GM19193 (cell line): ENCODE data around the gene PARD3.

Source experiments
- POLR2A ChIP-seq: IDR thresholded peaks from 4 replicates; pipeline ENCODE4 v1.6.1; 2011; ENCODE audit not compliant: insufficient read depth, insufficient read length; ENCODE audit errors: extremely low read depth

The PARD3 gene

GRCh38 chr10:34408381-34408780, 406.7 kb downstream of the PARD3 start:
- no peak for TF ChIP-seq POLR2A

DNA sequence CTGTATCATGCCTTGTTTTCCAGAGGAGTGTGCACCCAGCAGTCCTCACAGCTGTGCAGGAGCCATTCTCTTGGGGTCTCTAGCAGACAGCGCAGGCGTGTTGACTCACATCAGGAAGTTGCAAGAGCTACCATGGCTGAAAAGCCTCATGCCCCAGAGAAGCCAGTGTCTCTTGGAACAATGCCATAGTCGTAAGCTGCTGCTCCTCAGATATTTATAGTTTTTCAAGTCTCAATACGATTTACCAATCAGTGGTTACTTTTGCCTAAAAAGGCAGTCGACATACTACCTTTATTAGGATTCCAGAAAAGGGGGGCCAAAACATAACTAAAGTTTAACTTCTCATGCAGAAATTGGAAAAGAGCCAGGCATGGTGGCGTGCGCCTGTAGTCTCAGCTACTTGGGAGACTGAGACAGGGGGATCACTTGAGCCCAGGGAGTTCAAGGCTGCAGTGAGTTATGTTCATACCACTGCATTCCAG, 407.7 kb downstream of the PARD3 start:
- TF ChIP-seq POLR2A, result no peak

GRCh38 chr10:34406463-34407323, 408.4 kb downstream of the PARD3 start:
- no peak for TF ChIP-seq POLR2A

GRCh38 chr10:34405611-34406462, 409.3 kb downstream of the PARD3 start:
- TF ChIP-seq POLR2A, result no peak

- TF ChIP-seq POLR2A, result no peak
Measured at GRCh38 chr10:34403512-34403911, 411.6 kb downstream of the PARD3 start.

DNA sequence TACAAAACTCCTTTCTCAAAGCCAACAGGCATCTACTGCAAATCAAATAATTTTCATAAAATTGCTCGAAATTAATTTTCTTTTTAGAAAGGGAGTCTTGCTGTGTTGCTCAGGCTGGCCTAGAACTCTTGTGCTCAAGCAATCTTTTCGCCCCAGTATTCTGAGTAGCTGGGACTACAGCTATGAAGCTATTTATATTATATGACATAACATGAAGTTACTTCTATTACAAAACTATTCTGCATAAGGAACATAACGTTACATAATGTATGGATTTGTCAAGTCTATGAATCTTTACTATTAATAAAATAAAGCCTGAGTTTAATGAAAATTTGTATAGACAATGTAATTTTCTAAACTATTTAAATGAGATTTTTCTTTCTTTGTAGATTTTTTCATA, 415.0 kb downstream of the PARD3 start:
- TF ChIP-seq POLR2A, result no peak

DNA sequence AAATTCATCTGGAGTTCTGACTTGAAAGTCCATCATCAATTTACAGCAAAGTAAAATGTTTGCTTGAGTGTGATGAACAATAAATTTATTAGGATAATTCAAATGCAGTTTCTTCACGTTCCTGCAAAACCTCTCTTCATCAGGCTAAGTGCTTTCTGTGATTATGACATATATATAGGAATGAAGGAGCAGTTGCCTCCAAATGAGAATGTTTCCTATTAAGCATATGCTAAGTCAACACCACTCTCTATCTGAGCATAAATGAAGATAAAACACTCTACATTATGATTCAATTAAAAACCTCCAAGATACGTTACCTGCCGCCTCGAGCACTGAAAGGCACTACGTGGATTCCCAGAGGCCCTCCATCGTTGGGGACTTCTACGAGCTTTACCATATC, 416.1 kb downstream of the PARD3 start:
- TF ChIP-seq POLR2A, result no peak

DNA sequence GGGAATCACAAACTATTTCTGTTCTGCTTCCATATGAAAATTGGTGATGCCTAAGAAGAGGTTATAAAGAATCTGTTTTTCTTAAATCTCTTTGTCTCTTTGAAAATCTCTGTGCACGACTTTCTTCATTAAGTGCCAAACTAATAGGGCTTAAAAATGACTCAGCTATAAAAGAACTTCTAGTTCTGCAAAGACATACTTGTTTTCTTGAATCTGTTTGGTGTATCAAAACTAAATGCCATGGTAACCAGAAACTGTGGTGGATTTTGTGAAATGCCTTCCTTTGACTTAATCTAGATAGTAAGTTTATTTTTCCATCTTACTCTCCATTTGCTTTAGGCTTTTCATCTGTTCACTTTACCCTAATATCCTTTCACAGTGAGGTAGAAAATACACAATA, 417.8 kb downstream of the PARD3 start:
- no peak for TF ChIP-seq POLR2A

GRCh38 chr10:34396663-34397062, 418.4 kb downstream of the PARD3 start:
- no peak for TF ChIP-seq POLR2A

DNA sequence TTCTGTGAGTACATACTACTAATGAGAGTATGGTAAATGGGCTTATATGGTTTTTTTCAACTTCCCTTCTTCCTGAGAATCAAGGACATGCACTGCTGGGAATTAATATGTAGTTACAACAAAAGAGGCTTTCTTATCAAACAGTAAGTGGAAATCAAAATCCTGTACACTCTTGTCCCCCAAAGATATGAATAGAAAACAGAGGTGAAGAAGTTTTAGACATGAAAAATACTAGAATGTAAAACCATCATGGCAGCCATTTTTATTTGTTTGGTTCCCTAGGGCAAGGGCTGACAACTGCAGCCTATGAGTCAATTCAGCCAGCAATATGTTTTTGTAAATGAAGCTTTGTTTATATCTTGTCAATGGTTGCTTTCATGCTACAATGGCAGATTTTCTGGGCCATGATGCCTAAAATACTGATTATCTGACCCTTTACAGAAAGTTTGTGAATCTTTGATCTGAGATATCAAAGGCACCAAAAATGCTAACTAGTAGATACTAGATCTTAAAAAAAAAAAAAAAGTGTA, 422.4 kb downstream of the PARD3 start:
- TF ChIP-seq POLR2A, result no peak

GRCh38 chr10:34389801-34390200, 425.3 kb downstream of the PARD3 start:
- no peak for TF ChIP-seq POLR2A

- no peak for TF ChIP-seq POLR2A
Measured at GRCh38 chr10:34386921-34387320, 428.2 kb downstream of the PARD3 start.

DNA sequence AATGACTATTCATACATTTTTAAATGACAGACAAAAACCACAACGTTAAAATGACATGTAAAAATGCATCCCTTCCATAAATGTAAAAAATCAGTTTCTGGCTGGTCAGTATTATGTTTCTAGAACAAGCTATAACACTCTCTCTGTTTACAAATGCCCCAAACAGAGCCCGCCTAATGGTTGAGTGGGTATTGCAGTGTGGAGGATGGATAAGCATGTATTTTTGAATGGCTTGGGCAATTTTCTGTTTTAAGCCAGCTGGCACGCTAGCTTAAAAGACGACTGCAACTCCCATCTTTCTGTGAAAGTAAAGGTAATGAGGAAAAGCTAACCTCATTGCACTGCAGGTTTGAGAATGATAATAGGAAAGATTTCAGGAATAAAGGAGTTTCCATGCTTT, 430.7 kb downstream of the PARD3 start:
- no peak for TF ChIP-seq POLR2A

DNA sequence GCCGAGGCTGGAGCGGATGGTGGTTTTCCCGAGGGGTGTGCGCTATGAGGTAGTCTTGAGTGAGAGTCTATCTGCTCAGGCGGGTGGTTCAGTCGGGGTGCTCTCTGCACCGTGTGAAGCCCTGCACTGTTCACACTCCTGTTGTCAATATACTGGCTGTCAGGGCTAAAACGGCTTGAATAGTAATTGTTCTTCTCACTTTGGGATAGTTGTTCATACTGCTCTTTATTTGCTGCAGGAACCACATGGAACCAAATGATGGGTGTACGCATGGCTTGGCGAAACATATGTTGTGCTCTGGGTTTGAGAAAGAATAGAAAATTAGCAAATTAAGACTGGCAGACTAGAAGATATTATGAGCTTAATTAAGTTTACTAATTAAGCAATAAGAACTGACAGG, 432.5 kb downstream of the PARD3 start:
- TF ChIP-seq POLR2A, result no peak

DNA sequence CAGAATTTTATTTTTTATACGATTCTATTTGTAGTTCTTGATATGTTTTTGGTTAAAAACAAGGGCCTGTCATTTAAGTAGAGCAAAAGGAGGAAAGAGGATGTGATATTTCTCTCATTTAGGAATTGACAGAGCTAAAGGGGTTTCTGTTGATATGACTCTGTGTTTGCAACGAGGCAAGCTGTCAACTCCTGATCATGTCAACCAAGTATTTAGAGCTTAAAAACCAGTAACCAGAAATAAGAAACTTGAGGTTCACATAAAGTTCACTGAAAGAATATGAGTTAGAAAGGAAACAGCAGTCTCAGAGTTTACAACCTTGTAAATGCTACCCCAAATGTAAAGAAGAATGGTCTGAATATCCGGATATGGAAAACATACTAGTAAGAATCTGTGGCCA, 434.2 kb downstream of the PARD3 start:
- no peak for TF ChIP-seq POLR2A
